BE2C (cell line): ENCODE data around the gene RAB11FIP5. TPM values are rescaled to one million over a fixed set of nuclear protein-coding genes. Genes with fewer than 3 reads are reported as not detected.

Source experiments
- DNase-seq: peaks from one replicate; pipeline ENCODE4 v3.0.0-alpha.2; 2020
- H3K27me3 ChIP-seq: fragments of 250-450 bp; sonication (Bioruptor Pico); 2 replicates; pipeline ENCODE4 v1.5.1; 2020; ENCODE audit warnings: mild to moderate bottlenecking
- H3K36me3 ChIP-seq: fragments of 250-450 bp; sonication (Bioruptor Pico); 2 replicates; pipeline ENCODE4 v1.5.1; 2020; ENCODE audit warnings: mild to moderate bottlenecking
- H3K4me1 ChIP-seq: fragments of 250-450 bp; sonication (Bioruptor Pico); 2 replicates; pipeline ENCODE4 v1.5.1; 2020
- H3K4me3 ChIP-seq: 2 replicates; pipeline ENCODE4 v1.5.1; 2011; ENCODE audit warnings: low read depth, low read length
- H3K9me3 ChIP-seq: fragments of 250-450 bp; sonication (Bioruptor Pico); 2 replicates; pipeline ENCODE4 v1.5.1; 2020
- CTCF ChIP-seq: IDR thresholded peaks from 2 replicates; pipeline ENCODE4 v1.5.1; 2012; ENCODE audit warnings: mild to moderate bottlenecking, low read depth, low read length
- polyA plus RNA-seq: library from polyadenylated mRNA; unstranded; fragments of >200 nt; gene quantifications from one replicate; pipeline ENCODE4 v1.2.1, GENCODE V29; 2012; ENCODE audit warnings: low read depth, missing spikeins; ENCODE audit not compliant: insufficient read length, insufficient read depth

Gene RAB11FIP5
- 7.8 TPM for polyA plus RNA-seq

- peak within 1 kb of the TSS; percentile 64 for H3K4me3 ChIP-seq
- no peak for TF ChIP-seq CTCF
- no peaks in the 10 kb centered on the region for H3K27me3 ChIP-seq
These were observed at the start of gene RAB11FIP5 for GRCh38 chr2:73112913-73113854. Gene RAB11FIP5 (minus strand): TSS chr2:73112948. CDS start chr2:73112777, 171 bp downstream.

GRCh38 chr2:73156539-73157124 lies 43.9 kb upstream of the RAB11FIP5 start:
- Histone ChIP-seq H3K4me3 (no peak overlapping the region), H3K4me1 (no peaks in the 10 kb centered on the region), H3K9me3 (no peaks in the 10 kb centered on the region), H3K36me3 (no peaks in the 10 kb centered on the region), H3K27me3 (peaks cover 3% of the 10 kb centered on the region; the same call in 1 of the 2 replicates)
- peak; percentile 65 for TF ChIP-seq CTCF
- DNase-seq = peak; percentile 64

More at GRCh38 chr2:73112913-73113854, at the start of gene RAB11FIP5:
- Histone ChIP-seq H3K9me3 (no peaks in the 10 kb centered on the region), H3K36me3 (no peaks in the 10 kb centered on the region), H3K4me1 (no peaks in the 10 kb centered on the region)
- peak; percentile 75 for DNase-seq

GRCh38 chr2:73142937-73143336 lies 30.2 kb upstream of the RAB11FIP5 start:
- Histone ChIP-seq H3K4me3 (no peak overlapping the region), H3K4me1 (no peaks in the 10 kb centered on the region), H3K36me3 (no peaks in the 10 kb centered on the region), H3K27me3 (no peaks in the 10 kb centered on the region), H3K9me3 (no peaks in the 10 kb centered on the region)
- TF ChIP-seq CTCF = no peak
- DNase-seq = no peak

- Histone ChIP-seq H3K27me3 (no peaks in the 10 kb centered on the region), H3K4me3 (no peak overlapping the region), H3K9me3 (no peaks in the 10 kb centered on the region), H3K36me3 (no peaks in the 10 kb centered on the region), H3K4me1 (no peaks in the 10 kb centered on the region)
- no peak for DNase-seq
- TF ChIP-seq CTCF = no peak
These were observed 29.1 kb upstream of the RAB11FIP5 start for GRCh38 chr2:73141896-73142295.

- TF ChIP-seq CTCF = no peak
- Histone ChIP-seq H3K4me1 (no peaks in the 10 kb centered on the region), H3K4me3 (no peak overlapping the region), H3K9me3 (no peaks in the 10 kb centered on the region), H3K27me3 (no peaks in the 10 kb centered on the region), H3K36me3 (no peaks in the 10 kb centered on the region)
- no peak for DNase-seq
These were observed 22.5 kb upstream of the RAB11FIP5 start for GRCh38 chr2:73135236-73135635.
